GM23248 (cell line): ENCODE measurements around the gene PEX6.

Experiments
- EZH2 ChIP-seq: fragments of 200-600 bp; sonication (generic); IDR thresholded peaks from 2 replicates; pipeline ENCODE4 v1.6.1; 2018; ENCODE audit warnings: antibody characterized with exemption, mild to moderate bottlenecking; ENCODE audit not compliant: insufficient read depth, poor library complexity, severe bottlenecking
- EZH2phosphoT487 ChIP-seq: fragments of 200-600 bp; sonication (generic); IDR thresholded peaks from 2 replicates; pipeline ENCODE4 v1.6.1; 2018; ENCODE audit warnings: antibody characterized with exemption, moderate library complexity, mild to moderate bottlenecking, low read depth; ENCODE audit not compliant: insufficient read depth

DNA sequence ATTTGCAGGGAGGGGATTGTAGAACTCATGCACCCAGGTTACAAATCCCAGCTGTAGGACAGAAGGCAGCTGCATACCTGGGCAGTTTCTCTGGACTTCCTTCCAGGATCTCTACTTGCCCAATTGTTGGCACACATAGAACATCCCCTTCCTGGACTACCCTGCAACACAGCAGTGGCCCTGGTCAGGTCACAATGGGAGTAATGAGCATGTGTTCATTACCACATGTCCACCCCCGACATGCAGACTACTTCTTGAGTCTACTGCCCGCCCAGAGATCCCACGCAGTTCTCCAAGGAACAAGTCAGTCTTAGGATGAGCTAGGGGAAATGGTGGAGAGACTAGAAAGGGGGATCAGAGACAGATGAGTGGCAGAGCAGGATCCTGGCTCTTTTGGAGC, 5.1 kb downstream of the PEX6 start:
- TF ChIP-seq EZH2phosphoT487 (no peak), EZH2 (no peak)
